IMR-90 (cell line): ENCODE measurements around the gene PDK3. TPM values are rescaled to one million over a fixed set of nuclear protein-coding genes. Genes with fewer than 3 reads are reported as not detected.

Experiments used
- ATAC-seq: fragments of 200-7000 bp; cut with Tn5 transposase; 2 replicates; pipeline ENCODE4 v1.9.1; 2020; ENCODE audit warnings: low read depth, mild to moderate bottlenecking, moderate library complexity
- BruUV-seq: library from RNA; stranded (reverse); fragments of 400-500 nt; replicated peaks from 2 replicates; lab custom pipeline; 2021; lab: Mats Ljungman, UMichigan
- CTCF ChIA-PET: fragments of 300-600 bp; formaldehyde crosslinking; extraction: SDS; loops from one replicate; lab custom pipeline; 2021; ENCODE audit warnings: antibody characterized with exemption; lab: Yijun Ruan, JAX
- POLR2A ChIA-PET: fragments of 300-600 bp; sonication (Branson Sonifier 250); formaldehyde crosslinking; loops from one replicate; lab custom pipeline; 2022; ENCODE audit warnings: antibody characterized with exemption; ENCODE audit not compliant: unreplicated experiment; lab: Charles Lee
- DNase-seq: peaks from one replicate; pipeline ENCODE4 v3.0.0; 2013
- H2AFZ ChIP-seq: replicated peaks from 2 replicates; pipeline ENCODE3; 2013; ENCODE audit warnings: low read length, mild to moderate bottlenecking; ENCODE audit not compliant: poor library complexity
- H2AK5ac ChIP-seq: 2 replicates; pipeline ENCODE4 v1.6.1; 2013; ENCODE audit warnings: low read depth, low read length, inconsistent platforms
- H2AK9ac ChIP-seq: replicated peaks from 2 replicates; pipeline ENCODE3; 2013; ENCODE audit warnings: mild to moderate bottlenecking, low read depth, low read length, moderate library complexity; ENCODE audit not compliant: poor library complexity
- H2BK120ac ChIP-seq: 2 replicates; pipeline ENCODE4 v1.6.1; 2013; ENCODE audit warnings: low read depth, low read length, inconsistent platforms
- H2BK15ac ChIP-seq: 3 replicates; pipeline ENCODE4 v1.6.1; 2013; ENCODE audit warnings: low read depth, low read length, inconsistent platforms
- H2BK20ac ChIP-seq: 2 replicates; pipeline ENCODE4 v1.6.1; 2013; ENCODE audit warnings: low read depth, mild to moderate bottlenecking, inconsistent platforms, low read length, moderate library complexity
- H2BK5ac ChIP-seq: 2 replicates; pipeline ENCODE4 v1.6.1; 2013; ENCODE audit warnings: mild to moderate bottlenecking, low read depth, low read length, inconsistent platforms; ENCODE audit not compliant: poor library complexity, severe bottlenecking
- H3K14ac ChIP-seq: replicated peaks from 2 replicates; pipeline ENCODE4 v1.6.1; 2013; ENCODE audit warnings: low read depth, low read length, inconsistent platforms
- H3K18ac ChIP-seq: 2 replicates; pipeline ENCODE4 v1.6.1; 2013; ENCODE audit warnings: low read depth, low read length, control low read depth
- H3K23ac ChIP-seq: 2 replicates; pipeline ENCODE4 v1.6.1; 2013; ENCODE audit warnings: low read depth, low read length, inconsistent platforms
- H3K27ac ChIP-seq: 2 replicates; pipeline ENCODE4 v1.5.1; 2013; ENCODE audit warnings: mild to moderate bottlenecking, control low read depth, low read length; ENCODE audit not compliant: insufficient read depth
- H3K27me3 ChIP-seq: 2 replicates; pipeline ENCODE4 v1.6.1; 2013; ENCODE audit warnings: low read length; ENCODE audit not compliant: control insufficient read depth, insufficient read depth
- H3K36me3 ChIP-seq: 2 replicates; pipeline ENCODE4 v1.6.1; 2013; ENCODE audit warnings: low read length, mixed read lengths; ENCODE audit not compliant: control insufficient read depth, insufficient read depth
- H3K4ac ChIP-seq: 2 replicates; pipeline ENCODE4 v1.6.1; 2013; ENCODE audit warnings: low read depth, low read length, inconsistent platforms
- H3K4me1 ChIP-seq: 2 replicates; pipeline ENCODE4 v1.6.1; 2013; ENCODE audit warnings: low read length, mixed read lengths; ENCODE audit not compliant: control insufficient read depth, insufficient read depth
- H3K4me2 ChIP-seq: 2 replicates; pipeline ENCODE4 v1.6.1; 2013; ENCODE audit warnings: low read depth, mild to moderate bottlenecking, control low read depth, low read length, moderate library complexity
- H3K4me3 ChIP-seq: 2 replicates; pipeline ENCODE4 v1.5.1; 2013; ENCODE audit warnings: low read depth, mild to moderate bottlenecking, control low read depth, low read length, moderate library complexity; ENCODE audit not compliant: insufficient read depth
- H3K56ac ChIP-seq: 2 replicates; pipeline ENCODE4 v1.6.1; 2013; ENCODE audit warnings: low read length, inconsistent platforms; ENCODE audit not compliant: insufficient read depth; ENCODE audit errors: extremely low read depth
- H3K79me1 ChIP-seq, 2 experiments: 2 replicates each; pipeline ENCODE4 v1.6.1; 2013; ENCODE audit warnings: low read length in 2 of 2, inconsistent platforms in 1 of 2, low read depth in 1 of 2
- H3K9ac ChIP-seq: 2 replicates; pipeline ENCODE4 v1.6.1; 2013; ENCODE audit warnings: low read depth, low read length, control low read depth
- H3K9me1 ChIP-seq: 2 replicates; pipeline ENCODE4 v1.6.1; 2013; ENCODE audit warnings: low read length, inconsistent platforms; ENCODE audit not compliant: insufficient read depth
- H3K9me3 ChIP-seq: 2 replicates; pipeline ENCODE4 v1.6.1; 2013; ENCODE audit warnings: low read length; ENCODE audit not compliant: control insufficient read depth, insufficient read depth
- H4K20me1 ChIP-seq: 2 replicates; pipeline ENCODE4 v1.6.1; 2013; ENCODE audit warnings: low read length, inconsistent platforms; ENCODE audit not compliant: insufficient read depth
- H4K5ac ChIP-seq: 2 replicates; pipeline ENCODE4 v1.6.1; 2013; ENCODE audit warnings: mild to moderate bottlenecking, low read depth, low read length, control low read depth
- H4K8ac ChIP-seq, 2 experiments: 2 replicates each; pipeline ENCODE4 v1.6.1; 2013; ENCODE audit warnings: low read depth in 2 of 2, low read length in 2 of 2, control low read depth in 1 of 2, inconsistent platforms in 1 of 2
- H4K91ac ChIP-seq: 2 replicates; pipeline ENCODE4 v1.6.1; 2013; ENCODE audit warnings: low read depth, low read length, inconsistent platforms; ENCODE audit not compliant: insufficient read depth
- BHLHE40 ChIP-seq: fragments of 150-350 bp; IDR thresholded peaks from 2 replicates; pipeline ENCODE4 v1.6.1; 2016; ENCODE audit warnings: mild to moderate bottlenecking, low read depth, low read length
- CEBPB ChIP-seq: IDR thresholded peaks from 2 replicates; pipeline ENCODE4 v1.6.1; 2012; ENCODE audit warnings: low read depth, low read length, improper control_type of control experiment
- CHD1 ChIP-seq: IDR thresholded peaks from 2 replicates; pipeline ENCODE4 v1.6.1; 2012; ENCODE audit warnings: low read depth, low read length, improper control_type of control experiment
- CTCF ChIP-seq: conservative IDR thresholded peaks from 2 replicates; pipeline ENCODE4 v1.5.1; 2012; ENCODE audit warnings: mild to moderate bottlenecking, low read depth, low read length, improper control_type of control experiment
- ELK1 ChIP-seq: fragments of 150-350 bp; IDR thresholded peaks from 2 replicates; pipeline ENCODE4 v1.6.1; 2016; ENCODE audit warnings: low read depth, mild to moderate bottlenecking, low read length, moderate library complexity, borderline replicate concordance
- FOS ChIP-seq: fragments of 150-350 bp; IDR thresholded peaks from 2 replicates; pipeline ENCODE4 v1.6.1; 2016; ENCODE audit warnings: low read depth, low read length
- MAFK ChIP-seq: IDR thresholded peaks from 2 replicates; pipeline ENCODE4 v1.6.1; 2012; ENCODE audit warnings: low read depth, low read length, improper control_type of control experiment
- MAZ ChIP-seq: IDR thresholded peaks from 2 replicates; pipeline ENCODE4 v1.6.1; 2012; ENCODE audit warnings: low read depth, mild to moderate bottlenecking, low read length, improper control_type of control experiment, moderate library complexity, borderline replicate concordance
- NFE2L2 ChIP-seq: fragments of 150-350 bp; IDR thresholded peaks from 2 replicates; pipeline ENCODE4 v1.6.1; 2016; ENCODE audit warnings: low read depth, mild to moderate bottlenecking, low read length
- POLR2A ChIP-seq: IDR thresholded peaks from 2 replicates; pipeline ENCODE4 v1.6.1; 2012; ENCODE audit warnings: mild to moderate bottlenecking, low read depth, low read length
- RAD21 ChIP-seq: IDR thresholded peaks from 2 replicates; pipeline ENCODE4 v1.6.1; 2012; ENCODE audit warnings: low read length, improper control_type of control experiment
- RCOR1 ChIP-seq: IDR thresholded peaks from 2 replicates; pipeline ENCODE4 v1.6.1; 2012; ENCODE audit warnings: mild to moderate bottlenecking, low read length, improper control_type of control experiment; ENCODE audit not compliant: insufficient replicate concordance
- RFX5 ChIP-seq: IDR thresholded peaks from 2 replicates; pipeline ENCODE4 v1.8.0; 2012; ENCODE audit warnings: low read depth, mild to moderate bottlenecking, low read length, moderate library complexity
- USF2 ChIP-seq: fragments of 150-350 bp; IDR thresholded peaks from 2 replicates; pipeline ENCODE4 v1.6.1; 2017; ENCODE audit warnings: mild to moderate bottlenecking, antibody characterized with exemption, low read length, low read depth
- WGBS, 2 experiments: methylation state at CpG; one replicate each; pipeline versions ENCODE4 v1.1.5 to v1.1.7; 2013; ENCODE audit warnings: missing lambda C conversion rate in 2 of 2; ENCODE audit not compliant: insufficient read length in 1 of 2; ENCODE audit errors: extremely low coverage in 2 of 2; 5-methylcytosine and 5-hydroxymethylcytosine counted together
- dilution Hi-C: fragments of 300-500 bp; cut with HindIII; formaldehyde crosslinking; loops from one replicate; pipeline ENCODE4 v1.14.3; 2018; ENCODE audit warnings: low sequenced_read_pairs; ENCODE audit not compliant: unreplicated experiment
- in situ Hi-C: fragments of 300-500 bp; cut with MboI; formaldehyde crosslinking; loops from 3 replicates; pipeline ENCODE4 v1.14.3; 2019; ENCODE audit warnings: low sequenced_read_pairs, inconsistent platforms, mixed read lengths
- intact Hi-C: fragments of 100-400 bp; cut with micrococcal nuclease; formaldehyde crosslinking; loops from 2 replicates; pipeline ENCODE4 v1.10.0; 2022
- polyA plus RNA-seq, 3 experiments: library from polyadenylated mRNA; depleted of rRNA; stranded (reverse); fragments of >200 nt; gene quantifications; 2 replicates each; pipeline ENCODE4 v1.2.3, GENCODE V29; 2012; ENCODE audit warnings: low replicate concordance in 1 of 3
- total RNA-seq: library from RNA; depleted of rRNA; stranded (reverse); fragments of >200 nt; gene quantifications from 2 replicates; pipeline ENCODE4 v1.2.3, GENCODE V29; 2012

PDK3 gene
- total and polyA plus RNA-seq, 2 of the 4 experiments (the other 2 are of a cell fraction), result 2.3 to 4.8 TPM

GRCh38 chrX:24528605-24529004 lies 63.5 kb downstream of the PDK3 start:
- Histone ChIP-seq H2BK15ac (no peak overlapping the region), H4K20me1 (no peaks in the 10 kb centered on the region), H3K56ac (no peak overlapping the region), H3K23ac (no peak overlapping the region), H2AK5ac (no peak overlapping the region), H3K4me1 (no peaks in the 10 kb centered on the region), H4K91ac (no peak overlapping the region), H3K9me1 (no peaks in the 10 kb centered on the region), H3K4me2 (no peak overlapping the region), H3K79me1 (no peaks in the 10 kb centered on the region), H4K5ac (no peak overlapping the region), H4K8ac (no peak overlapping the region), H3K9ac (no peak overlapping the region), H2BK120ac (no peak overlapping the region), H3K9me3 (no peaks in the 10 kb centered on the region), H3K27ac (no peak overlapping the region), H3K4me3 (no peak overlapping the region), H3K14ac (no peak overlapping the region), H3K4ac (no peak overlapping the region), H2AK9ac (no peak overlapping the region), H3K27me3 (no peaks in the 10 kb centered on the region; the same call in 1 of the 2 replicates), H2BK5ac (no peak overlapping the region), H3K18ac (no peak overlapping the region), H3K36me3 (no peaks in the 10 kb centered on the region), H2AFZ (no peak overlapping the region), H2BK20ac (no peak overlapping the region)
- ATAC-seq (no peak), DNase-seq (no peak)
- POLR2A ChIA-PET, result no interaction called here
- dilution Hi-C loops (no loop called here), in situ Hi-C loops (no loop called here), intact Hi-C loops (no loop called here)
- WGBS, 2 experiments, result no CpG with 5 or more reads among the region's 1 CpG
- BruUV-seq, result no TSS peak
- TF ChIP-seq BHLHE40 (no peak), ELK1 (no peak), MAZ (no peak), MAFK (no peak), POLR2A (no peak), CEBPB (no peak), CHD1 (no peak), USF2 (no peak), RCOR1 (no peak), FOS (no peak), CTCF (no peak), NFE2L2 (no peak), RFX5 (no peak), RAD21 (no peak)
- CTCF ChIA-PET, result no interaction called here
